ENCODE results near the gene AUP1. TPM values are rescaled to one million over a fixed set of nuclear protein-coding genes. Genes with fewer than 3 reads are reported as not detected.

The AUP1 gene
- total RNA-seq, 2 donors from 2014 or later = 101 to 124 TPM

GRCh38 chr2:74542978-74543377, 13.5 kb upstream of the AUP1 start:
- intact Hi-C loops (cut with DNase I) = no loop called here
- Histone ChIP-seq H3K36me3 (no peaks in the 10 kb centered on the region), H3K27me3 (replicated peaks; ENCODE audit: insufficient read depth) (no peaks in the 10 kb centered on the region), H3K4me1 (replicated peaks) (no peaks in the 10 kb centered on the region), H3K9me3 (no peaks in the 10 kb centered on the region), H3K27ac (no peak overlapping the region), H3K4me3 (no peak overlapping the region)
- TF ChIP-seq, protein P1, sequence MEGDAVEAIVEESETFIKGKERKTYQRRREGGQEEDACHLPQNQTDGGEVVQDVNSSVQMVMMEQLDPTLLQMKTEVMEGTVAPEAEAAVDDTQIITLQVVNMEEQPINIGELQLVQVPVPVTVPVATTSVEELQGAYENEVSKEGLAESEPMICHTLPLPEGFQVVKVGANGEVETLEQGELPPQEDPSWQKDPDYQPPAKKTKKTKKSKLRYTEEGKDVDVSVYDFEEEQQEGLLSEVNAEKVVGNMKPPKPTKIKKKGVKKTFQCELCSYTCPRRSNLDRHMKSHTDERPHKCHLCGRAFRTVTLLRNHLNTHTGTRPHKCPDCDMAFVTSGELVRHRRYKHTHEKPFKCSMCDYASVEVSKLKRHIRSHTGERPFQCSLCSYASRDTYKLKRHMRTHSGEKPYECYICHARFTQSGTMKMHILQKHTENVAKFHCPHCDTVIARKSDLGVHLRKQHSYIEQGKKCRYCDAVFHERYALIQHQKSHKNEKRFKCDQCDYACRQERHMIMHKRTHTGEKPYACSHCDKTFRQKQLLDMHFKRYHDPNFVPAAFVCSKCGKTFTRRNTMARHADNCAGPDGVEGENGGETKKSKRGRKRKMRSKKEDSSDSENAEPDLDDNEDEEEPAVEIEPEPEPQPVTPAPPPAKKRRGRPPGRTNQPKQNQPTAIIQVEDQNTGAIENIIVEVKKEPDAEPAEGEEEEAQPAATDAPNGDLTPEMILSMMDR (IDR thresholded peaks at IDR 0.05) = no peak
- TF ChIP-seq POLR2AphosphoS5 (IDR thresholded peaks at IDR 0.05) (no peak), POLR2A (IDR thresholded peaks at IDR 0.05) (no peak)
- WGBS = 93% methylated on average over 1 of the region's 1 CpG
- no peak for DNase-seq (ENCODE audit: low spot score)

DNA sequence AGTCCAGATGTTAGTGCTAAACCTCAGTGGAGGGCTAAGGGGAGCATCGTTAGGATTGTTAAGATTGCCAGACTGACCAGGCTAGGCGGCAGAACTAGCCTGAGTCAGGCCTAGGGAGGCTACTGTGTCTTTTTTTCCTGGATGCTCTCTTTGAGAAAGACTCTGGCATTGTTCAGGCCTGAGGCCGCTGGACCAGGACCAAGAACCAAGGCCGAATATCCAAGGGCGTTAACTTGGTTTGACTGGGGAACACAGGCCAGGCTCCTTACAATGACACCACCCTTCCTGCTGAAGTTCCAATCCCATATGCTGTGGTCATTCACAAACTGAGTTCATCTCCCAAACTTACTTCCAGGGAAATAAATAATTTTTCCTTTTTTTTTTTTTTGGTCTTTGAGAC, 10.8 kb upstream of the AUP1 start:
- 81% methylated on average over 5 of the region's 5 CpGs for WGBS
- DNase-seq (ENCODE audit: low spot score) = no peak
- no peaks in the 10 kb centered on the region for H3K36me3 ChIP-seq
- intact Hi-C loops (cut with DNase I) = no loop called here
- TF ChIP-seq, protein P1 (IDR thresholded peaks at IDR 0.05) = no peak
- TF ChIP-seq POLR2AphosphoS5 (IDR thresholded peaks at IDR 0.05) (no peak), POLR2A (IDR thresholded peaks at IDR 0.05) (no peak)
- H3K27me3 ChIP-seq (replicated peaks; ENCODE audit: insufficient read depth) = no peaks in the 10 kb centered on the region
- H3K4me3 ChIP-seq = no peak overlapping the region
- no peak overlapping the region for H3K27ac ChIP-seq
- no peaks in the 10 kb centered on the region for H3K4me1 ChIP-seq (replicated peaks)
- H3K9me3 ChIP-seq = no peaks in the 10 kb centered on the region

GRCh38 chr2:74538881-74539339, 9.4 kb upstream of the AUP1 start:
- Histone ChIP-seq H3K27me3 (replicated peaks; ENCODE audit: insufficient read depth) (no peaks in the 10 kb centered on the region), H3K4me1 (replicated peaks) (no peaks in the 10 kb centered on the region), H3K4me3 (no peak overlapping the region), H3K36me3 (no peaks in the 10 kb centered on the region), H3K9me3 (no peaks in the 10 kb centered on the region), H3K27ac (no peak overlapping the region)
- TF ChIP-seq, protein P1 (IDR thresholded peaks at IDR 0.05) = no peak
- intact Hi-C loops (cut with DNase I) = no loop called here
- no peak for DNase-seq (ENCODE audit: low spot score)
- whole genome bisulfite sequencing = 75% methylated on average over 7 of the region's 7 CpGs

GRCh38 chr2:74537140-74537539, 7.6 kb upstream of the AUP1 start:
- intact Hi-C loops (cut with DNase I) = no loop called here
- no peaks in the 10 kb centered on the region for H3K27me3 ChIP-seq (replicated peaks; ENCODE audit: insufficient read depth)
- no peaks in the 10 kb centered on the region for H3K4me1 ChIP-seq (replicated peaks)
- H3K9me3 ChIP-seq = no peaks in the 10 kb centered on the region
- H3K27ac ChIP-seq = no peak overlapping the region
- no peak for DNase-seq (ENCODE audit: low spot score)
- H3K4me3 ChIP-seq = no peak overlapping the region
- H3K36me3 ChIP-seq = no peaks in the 10 kb centered on the region
- 58% methylated on average over 4 of the region's 4 CpGs for WGBS
- TF ChIP-seq, protein P1 (IDR thresholded peaks at IDR 0.05) = no peak
- no peak for TF ChIP-seq POLR2A (IDR thresholded peaks at IDR 0.05)
- TF ChIP-seq POLR2AphosphoS5 (IDR thresholded peaks at IDR 0.05) = no peak

GRCh38 chr2:74536166-74536950, 6.9 kb upstream of the AUP1 start:
- no peaks in the 10 kb centered on the region for H3K27me3 ChIP-seq (replicated peaks; ENCODE audit: insufficient read depth)
- intact Hi-C loops (cut with DNase I) = no loop called here
- WGBS = 84% methylated on average over 21 of the region's 23 CpGs

More at GRCh38 chr2:74536166-74536950, 6.9 kb upstream of the AUP1 start:
- H3K4me1 ChIP-seq (replicated peaks) = no peaks in the 10 kb centered on the region
- no peak overlapping the region for H3K27ac ChIP-seq
- TF ChIP-seq POLR2A (IDR thresholded peaks at IDR 0.05) = no peak
- no peak for TF ChIP-seq POLR2AphosphoS5 (IDR thresholded peaks at IDR 0.05)
- TF ChIP-seq, protein P1 (IDR thresholded peaks at IDR 0.05) = no peak
- DNase-seq (ENCODE audit: low spot score) = no peak
- H3K9me3 ChIP-seq = no peaks in the 10 kb centered on the region
- H3K36me3 ChIP-seq = no peaks in the 10 kb centered on the region
- H3K4me3 ChIP-seq = no peak overlapping the region
